NCI-H526 (cell line): ENCODE results near the gene PNPLA7.
"Not testable (repeated sequence)": the region's sequence is repeated elsewhere in the genome, so short reads cannot be mapped to it uniquely, and the experiment has no call there.

ENCODE experiments used
- DNase-seq, 2 experiments: peaks; one replicate each; lab custom pipeline; 2025; lab: John Stamatoyannopoulos, UW

PNPLA7 gene

DNA sequence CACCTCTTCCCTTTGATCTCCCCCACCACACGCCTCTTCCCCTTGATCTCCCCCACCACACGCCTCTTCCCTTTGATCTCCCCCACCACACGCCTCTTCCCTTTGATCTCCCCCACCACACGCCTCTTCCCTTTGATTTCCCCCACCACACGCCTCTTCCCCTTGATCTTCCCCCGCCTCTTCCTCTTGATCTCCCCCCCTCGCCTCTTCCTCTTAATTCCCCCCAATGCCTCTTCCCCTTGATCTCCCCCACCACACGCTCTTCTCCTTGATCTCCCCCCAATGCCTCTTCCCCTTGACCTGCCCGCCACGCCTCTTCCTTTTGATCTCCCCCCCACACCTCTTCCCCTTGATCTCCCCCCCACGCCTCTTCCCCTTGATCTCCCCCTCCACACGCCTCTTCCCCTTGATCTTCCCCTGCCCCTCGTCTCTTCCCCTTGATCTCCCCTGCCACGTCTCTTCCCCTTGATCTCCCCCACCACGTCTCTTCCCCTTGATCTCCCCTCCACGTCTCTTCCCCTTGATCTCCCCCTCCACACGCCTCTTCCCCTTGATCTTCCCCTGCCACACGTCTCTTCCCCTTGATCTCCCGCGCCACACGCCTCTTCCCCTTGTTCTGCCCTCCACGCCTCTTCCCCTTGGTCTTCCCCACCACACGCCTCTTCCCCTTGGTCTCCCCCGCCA, 99.5 kb downstream of the PNPLA7 start:
- not testable (repeated sequence) for DNase-seq

DNA sequence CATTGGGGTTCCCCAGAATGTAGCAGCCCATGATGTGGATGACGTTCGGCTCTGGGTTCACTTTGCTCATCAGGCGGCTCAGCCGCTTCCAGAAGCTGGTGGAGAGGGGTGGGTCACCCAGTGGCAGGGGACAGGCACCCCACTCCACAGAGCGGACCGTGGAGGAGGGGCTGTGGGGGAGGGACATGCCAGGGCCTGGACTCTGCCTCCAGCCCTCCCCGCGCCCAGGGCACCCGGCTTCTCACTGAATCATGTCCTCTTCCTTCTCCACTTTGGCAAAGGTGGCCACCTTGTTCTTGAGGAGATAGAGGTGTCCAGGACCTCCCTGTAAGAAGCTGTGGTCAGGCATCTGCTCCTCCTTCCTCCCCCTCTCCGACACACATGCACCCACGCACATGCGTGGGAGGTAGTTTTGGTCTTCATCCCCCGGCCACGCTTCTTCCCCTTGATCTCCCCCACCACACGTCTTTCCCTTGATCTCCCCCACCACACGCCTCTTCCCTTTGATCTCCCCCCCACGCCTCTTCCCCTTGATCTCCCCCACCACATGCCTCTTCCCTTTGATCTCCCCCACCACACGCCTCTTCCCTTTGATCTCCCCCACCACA, 100.2 kb downstream of the PNPLA7 start:
- DNase-seq = no peak

DNA sequence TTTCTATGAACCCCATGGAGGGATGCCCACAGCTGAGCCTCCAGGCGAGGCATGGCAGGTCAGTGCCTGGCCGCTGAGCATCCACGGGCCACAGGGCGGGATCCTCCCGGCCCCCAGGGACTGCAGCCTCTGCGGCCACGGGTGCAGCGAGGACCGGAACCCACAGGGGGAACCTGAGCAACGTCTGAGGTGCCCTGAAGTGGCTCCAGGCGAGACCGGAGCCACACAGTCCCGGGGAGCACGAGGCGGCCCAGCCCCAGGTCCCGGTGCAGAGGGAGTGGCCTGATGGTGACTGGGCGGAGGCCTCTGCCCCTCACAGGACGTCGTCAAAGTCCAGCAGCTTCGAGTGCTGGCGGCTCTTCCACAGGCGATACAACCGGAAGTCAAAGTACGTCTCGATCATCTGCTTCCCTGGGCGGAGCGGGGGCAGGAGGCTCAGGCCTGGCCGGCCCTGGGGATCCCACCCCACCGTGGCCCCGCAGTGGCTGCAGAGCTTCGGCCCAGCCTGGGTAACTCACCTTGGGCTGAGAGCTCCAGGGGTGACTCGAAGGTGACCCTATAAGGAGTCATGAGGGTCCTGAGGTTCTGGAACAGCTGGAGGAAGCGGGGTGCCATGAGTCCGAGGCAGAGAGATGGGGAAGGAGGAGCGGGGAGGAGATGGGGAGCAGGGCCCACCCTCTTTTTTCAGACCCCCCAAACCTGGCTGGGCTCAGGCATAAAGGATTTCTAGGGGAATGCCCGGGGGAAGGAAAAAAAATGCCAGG, 100.9 kb downstream of the PNPLA7 start:
- no peak for DNase-seq

DNA sequence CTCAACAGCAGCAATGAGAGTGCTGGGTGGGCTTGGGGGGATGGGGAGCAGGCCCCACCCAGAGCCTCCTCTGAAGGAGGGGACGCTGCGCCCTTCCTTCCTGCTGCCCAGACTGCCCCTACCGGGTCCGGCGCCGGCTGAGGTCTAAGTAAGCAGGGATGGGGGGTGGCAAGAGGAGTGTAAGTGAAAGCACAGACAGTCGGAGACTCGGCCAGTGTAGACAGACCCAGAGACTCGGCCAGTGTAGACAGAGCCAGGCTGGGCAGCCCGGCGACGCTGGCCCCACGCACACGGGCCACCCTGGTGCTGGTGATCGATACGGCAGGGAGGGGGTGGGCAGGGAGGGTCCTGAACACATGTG, 101.6 kb downstream of the PNPLA7 start:
- no peak for DNase-seq

DNA sequence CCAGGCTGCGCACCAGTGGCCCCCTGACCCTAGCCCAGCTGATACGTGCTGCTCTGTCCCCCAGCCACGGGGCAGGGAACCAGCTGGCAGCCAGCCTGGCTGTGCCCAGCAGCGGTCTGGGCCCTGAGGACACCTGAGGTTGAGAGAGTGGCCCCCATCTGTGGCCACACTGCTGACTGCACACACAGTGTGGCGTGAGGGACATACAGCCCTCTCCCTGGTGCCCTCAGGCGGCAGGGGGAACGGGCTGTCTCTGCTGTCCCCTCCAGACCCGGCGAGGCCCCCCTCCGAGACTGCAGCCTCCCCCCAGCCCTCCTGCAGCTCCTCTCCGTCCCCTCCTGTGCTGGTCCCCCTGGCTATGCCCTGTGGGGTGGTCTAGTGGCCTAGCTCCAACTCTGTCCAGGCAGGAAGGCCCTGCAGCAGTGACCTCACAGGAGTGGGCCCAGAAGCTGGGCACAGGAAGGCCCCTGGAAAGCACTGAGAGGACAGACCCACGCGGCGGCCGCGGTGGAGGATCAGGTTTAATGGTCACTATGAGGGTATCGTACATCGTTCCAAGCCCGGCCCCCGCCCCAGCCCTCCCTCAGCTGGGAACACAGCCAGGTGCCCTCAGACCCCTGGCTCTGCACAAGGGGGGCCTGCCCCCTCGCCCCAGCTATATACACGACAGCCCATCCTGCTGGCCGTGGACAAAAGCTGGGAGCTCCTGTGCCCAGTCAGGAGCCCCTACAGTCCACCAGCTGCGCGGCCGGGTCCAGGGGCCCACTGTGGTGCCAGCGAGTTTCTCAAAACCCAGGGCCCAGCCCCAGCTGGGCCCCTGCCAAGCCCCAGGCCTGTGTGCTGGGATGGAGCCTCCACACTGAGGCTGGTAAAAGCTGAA, 102.2 kb downstream of the PNPLA7 start:
- DNase-seq = no peak

DNA sequence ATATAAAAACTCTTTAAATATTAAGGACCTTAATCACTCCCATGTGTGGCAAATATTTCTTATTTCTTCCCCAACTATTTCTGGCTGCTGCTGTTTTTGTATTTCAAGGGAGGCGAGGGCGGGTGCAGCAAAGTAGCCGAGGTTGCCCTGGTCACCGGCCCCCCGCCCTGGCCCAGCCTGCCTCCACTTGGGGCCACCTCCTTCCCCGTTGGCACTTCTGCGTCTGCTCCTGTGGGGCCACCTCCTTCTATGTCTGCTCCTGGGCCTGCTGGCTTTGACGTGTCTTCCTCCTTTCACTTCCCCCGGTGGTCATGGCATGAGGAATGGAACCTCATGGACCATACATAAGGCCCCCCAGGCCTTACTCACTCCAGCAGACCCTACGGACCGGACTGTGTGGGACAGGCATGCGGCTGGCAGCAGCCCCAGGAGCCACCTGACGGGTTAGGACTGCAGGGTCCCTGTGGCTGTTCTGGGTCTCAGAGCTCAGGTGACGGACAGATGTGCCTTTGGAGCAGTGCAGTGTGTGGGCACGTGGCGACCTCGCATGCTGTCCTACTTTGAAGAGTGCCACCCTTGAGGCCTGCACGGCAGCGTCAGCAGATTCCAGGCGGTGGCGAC, 103.2 kb downstream of the PNPLA7 start:
- no peak for DNase-seq

DNA sequence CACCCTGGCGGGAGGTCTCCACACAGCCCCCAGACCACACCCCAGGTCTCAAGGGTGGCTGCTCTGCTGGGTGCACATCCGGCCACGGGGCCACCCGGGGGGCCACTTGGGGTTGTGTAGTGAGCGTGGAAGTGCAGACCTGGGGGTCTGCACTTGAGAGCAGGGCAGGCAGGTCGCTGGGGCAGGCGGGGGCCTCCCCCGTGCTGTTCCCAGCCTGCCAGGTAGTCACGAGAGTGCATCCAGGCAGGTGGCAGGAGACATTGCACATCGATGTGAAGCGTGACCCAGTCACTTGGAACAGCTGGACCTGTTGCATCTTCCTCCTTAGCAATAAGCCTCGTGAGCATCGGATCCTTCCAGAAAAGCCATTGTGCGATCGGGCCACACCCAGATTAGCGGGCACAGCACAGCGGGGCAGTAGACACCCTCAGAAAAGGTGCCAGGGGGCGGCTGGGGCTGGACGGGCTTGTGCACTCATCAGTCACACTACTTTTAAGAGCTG, 104.2 kb downstream of the PNPLA7 start:
- DNase-seq = no peak

DNA sequence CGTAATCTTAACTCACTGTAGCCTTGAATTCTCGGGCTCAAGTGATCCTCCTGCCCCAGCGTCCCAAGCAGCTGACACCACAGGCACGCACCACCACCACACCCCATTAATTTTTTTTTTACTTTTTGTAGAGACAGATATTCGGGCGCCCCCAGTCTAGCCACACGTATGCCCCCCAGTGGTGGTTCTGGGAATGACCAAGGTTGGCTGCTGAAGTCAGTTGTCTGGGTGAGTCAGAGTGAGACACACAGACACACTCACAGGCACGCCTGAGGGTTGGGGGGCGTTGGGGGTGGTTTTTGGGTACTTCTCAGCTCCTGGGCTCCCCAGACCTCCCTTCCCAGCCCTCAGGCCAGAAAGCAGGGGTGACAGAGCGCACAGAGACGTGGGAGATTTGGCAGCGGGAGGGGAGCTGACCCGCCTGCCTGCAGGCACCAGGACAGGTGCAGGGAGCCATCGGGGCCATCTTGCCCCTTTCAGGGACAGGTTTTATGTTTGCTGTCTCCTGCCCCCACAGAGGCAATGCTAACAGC, 104.9 kb downstream of the PNPLA7 start:
- DNase-seq = peak in 1 of 2 experiments; percentile 71

DNA sequence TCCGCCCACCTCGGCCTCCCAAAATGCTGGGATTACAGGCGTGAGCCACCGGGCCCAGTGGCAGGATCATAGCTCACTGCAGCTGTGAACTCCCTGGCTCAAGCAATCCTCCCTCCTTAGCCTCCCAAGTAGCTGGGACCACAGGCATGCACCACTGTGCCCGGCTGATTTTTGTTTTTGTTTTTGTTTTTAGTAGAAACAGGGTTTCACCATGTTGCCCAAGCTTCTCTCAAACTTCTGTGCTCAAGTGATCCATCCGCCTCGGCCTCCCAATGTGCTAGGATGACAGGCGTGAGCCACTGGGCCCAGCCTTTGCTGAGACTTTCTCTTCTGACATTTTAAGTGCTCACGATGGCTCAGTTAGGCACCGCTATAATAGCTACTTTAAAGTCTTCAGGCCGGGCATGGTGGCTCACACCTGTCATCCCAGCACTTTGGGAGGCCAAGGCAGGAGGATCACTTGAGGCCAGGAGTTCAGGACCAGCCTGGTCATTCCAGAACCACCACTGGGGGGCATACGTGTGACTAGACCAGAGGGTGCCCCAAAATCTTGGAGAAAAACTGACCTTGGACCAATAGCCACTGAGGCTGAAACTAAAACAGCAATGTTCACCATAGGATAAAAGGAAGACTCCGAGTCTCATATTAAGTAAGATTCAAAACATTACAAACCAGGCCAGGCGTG, 106.0 kb downstream of the PNPLA7 start:
- DNase-seq = no peak

DNA sequence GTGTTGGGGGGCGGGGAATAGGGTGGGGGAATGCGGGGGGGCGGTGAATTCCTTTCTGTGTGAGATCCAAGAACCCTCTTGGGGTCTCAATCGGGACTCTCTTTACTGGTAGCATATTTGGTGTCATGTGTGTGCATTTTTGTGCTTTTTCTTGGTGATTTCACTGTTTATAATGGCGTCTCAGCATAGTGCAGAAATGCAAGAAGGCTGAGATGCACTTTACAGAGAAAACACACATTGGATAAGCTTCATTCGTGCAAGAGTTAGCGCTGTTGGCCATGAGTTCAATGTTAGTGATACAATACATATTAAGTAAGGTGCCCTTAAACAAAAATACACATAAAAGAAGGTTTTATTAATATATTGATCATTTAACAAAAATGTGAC, 108.3 kb downstream of the PNPLA7 start:
- DNase-seq = no peak

DNA sequence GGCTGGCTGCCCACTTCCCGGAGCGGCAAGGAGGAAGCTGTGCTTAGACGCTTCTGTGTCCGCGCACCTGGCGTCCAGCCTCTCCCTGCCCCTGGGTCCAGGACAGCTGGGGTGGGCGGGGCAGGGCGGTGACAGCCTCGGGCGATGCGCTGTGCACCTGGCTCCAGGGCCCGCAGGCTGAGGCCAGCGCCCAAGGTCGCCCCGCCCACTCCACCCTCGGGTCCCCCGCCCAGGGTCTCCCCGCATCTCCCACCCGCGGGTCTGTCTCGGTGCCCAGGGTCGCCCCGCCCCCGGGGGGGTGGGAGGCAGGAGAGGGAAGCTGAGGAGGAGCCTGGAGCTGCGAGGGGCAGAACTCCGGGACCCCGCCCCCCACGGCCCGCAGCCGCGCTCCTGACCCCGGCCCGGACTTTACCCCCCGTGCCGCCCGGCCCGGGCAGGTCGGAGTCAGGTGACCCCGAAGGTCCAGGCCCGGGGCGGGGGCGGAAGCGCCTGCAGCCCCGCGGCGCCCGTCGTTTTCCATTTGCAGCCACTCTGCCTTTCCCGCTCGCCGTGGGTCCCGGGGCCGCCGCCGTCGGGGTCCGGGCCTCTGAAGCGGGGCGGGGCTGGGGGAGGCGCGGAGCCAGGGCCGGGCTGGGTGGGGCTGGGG, 108.8 kb downstream of the PNPLA7 start, which contains the start of gene ENTPD8:
Gene ENTPD8 (minus strand): TSS at position 69 of the 646 bp plus-strand sequence. CDS start 3,072 bp downstream, outside the sequence.
- peak in 1 of 2 experiments; percentile 76 for DNase-seq

DNA sequence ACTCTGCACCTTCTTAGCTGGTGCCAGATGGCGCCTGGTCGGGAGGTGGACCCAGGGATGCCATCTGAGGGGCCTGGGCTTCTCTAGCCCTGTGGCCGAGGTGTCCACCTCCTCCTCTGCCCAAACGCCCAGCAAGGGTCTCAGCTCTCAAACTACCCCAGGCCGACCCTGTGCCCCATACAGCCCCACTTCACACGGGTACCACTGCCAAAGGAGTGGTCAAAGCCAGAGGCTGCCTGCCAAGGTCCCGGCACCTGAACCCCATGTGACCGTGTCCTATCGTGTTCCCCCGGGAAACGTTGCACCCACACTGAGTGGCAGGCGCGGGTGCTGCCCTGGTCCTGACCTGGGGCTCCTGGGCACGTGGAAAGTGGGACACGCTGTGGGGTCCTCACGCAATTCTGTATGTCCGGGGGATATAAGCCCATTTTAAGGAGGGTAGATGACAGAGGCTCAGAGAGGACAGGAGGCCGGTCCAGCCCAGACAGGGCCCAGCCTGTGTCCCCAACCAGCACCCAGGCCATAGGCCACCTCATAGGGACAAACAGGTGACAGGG, 111.0 kb downstream of the PNPLA7 start:
- no peak for DNase-seq

DNA sequence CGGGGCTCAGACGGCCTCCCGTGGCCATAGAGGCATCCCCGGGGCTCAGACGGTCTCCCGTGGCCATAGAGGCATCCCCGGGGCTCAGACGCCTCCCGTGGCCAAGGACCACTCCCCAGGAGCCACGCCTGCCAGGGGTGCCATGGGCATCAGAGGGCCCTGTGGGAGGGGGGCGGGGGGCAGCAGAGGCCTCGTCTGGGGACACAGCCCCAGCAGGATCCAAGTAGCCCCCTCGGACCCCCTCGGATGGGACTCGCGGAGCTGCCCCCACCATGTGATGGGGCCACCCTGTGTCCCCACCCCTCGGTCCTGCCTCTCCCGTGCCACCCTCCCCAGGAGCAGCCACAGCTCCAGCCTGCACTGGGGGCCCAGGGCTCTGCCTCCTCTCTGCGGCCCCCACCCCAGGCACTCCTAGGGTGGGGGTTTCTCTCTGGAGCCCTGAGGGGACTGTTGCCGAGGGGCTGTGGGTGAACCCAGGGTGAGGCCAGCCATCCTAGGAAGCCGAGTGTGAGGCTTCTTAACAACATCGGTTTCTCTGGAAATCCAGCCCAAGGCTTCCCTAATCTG, 111.5 kb downstream of the PNPLA7 start:
- DNase-seq = no peak

DNA sequence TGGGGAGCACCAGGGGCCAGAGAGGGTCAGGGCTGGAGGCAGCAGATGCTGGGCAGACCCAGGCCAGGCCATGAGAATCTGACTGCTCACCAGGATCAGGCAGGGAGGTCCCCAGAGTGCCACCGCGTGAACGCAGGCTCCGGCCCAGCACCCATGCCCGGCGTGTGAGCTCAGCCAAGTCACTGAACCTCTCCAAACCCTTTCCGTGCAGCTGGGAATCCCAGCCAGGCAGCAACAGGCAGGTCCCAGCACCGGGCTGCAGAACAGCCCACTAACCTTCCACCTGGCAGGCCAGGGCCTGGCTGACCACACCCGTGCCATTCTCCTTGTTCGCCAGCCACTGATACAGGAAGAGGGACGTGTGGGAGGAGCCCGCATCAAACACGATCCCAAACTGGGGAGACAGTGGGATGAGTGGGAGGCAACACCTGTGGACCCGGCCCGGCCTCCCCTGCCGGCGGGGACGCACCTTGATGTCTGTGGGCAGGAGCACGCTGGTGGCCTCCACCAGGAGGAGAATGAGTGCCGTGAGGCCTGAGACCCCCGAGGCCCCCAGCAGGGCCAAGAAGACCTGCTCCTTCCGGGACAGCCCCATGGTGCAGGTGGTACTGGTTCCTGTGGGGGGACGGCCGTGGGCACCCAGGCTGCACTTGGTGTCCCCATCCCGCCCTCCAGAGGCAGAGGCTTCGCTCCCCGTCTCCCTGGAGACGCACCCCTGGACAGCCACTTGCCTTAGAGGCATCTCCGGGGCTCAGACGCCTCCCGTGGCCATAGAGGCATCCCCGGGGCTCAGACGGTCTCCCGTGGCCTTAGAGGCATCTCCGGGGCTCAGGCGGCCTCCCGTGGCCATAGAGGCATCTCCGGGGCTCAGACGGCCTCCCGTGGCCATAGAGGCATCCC, 112.3 kb downstream of the PNPLA7 start:
- DNase-seq = peak in 1 of 2 experiments; percentile 23

DNA sequence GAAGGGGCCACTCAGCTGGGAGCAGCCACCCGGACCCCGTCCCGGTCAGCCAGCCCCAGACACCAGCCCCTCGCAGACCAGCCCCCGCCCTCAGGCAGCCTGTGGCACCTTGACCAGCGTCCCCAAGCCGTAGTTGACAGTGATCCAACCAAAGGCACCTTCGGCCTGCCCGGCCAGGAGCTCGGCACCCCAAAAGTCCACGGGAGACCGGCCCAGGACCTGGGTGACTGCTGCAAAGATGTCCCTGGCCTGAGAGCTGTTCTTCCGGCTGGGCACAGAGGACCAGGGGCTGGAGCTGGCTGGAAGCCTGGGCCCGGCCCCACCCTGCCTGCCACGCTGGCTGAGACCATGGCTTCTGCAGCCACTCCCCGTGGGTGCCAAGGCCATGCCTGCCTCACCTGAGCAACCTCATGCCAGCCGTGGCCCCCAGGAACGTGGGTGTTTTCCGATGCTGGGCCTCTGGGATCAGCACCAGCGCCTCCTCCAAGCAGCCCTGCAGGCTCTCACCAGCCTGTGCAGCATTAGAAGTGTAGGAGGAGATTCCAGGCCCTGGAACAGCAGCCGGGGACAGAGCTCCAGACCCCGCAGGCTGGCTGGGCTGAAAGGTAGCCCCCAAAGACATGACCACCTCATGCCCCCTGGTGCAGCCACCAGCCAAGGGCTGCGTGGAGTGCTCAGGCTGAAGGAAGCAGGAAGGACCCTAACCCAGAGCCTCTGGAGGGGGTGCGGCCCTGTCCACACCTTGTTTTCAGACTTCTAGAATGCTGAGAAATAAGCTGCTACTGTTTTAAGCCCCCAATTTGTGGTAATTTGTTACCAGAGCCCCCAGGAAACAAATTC, 113.2 kb downstream of the PNPLA7 start:
- no peak for DNase-seq

DNA sequence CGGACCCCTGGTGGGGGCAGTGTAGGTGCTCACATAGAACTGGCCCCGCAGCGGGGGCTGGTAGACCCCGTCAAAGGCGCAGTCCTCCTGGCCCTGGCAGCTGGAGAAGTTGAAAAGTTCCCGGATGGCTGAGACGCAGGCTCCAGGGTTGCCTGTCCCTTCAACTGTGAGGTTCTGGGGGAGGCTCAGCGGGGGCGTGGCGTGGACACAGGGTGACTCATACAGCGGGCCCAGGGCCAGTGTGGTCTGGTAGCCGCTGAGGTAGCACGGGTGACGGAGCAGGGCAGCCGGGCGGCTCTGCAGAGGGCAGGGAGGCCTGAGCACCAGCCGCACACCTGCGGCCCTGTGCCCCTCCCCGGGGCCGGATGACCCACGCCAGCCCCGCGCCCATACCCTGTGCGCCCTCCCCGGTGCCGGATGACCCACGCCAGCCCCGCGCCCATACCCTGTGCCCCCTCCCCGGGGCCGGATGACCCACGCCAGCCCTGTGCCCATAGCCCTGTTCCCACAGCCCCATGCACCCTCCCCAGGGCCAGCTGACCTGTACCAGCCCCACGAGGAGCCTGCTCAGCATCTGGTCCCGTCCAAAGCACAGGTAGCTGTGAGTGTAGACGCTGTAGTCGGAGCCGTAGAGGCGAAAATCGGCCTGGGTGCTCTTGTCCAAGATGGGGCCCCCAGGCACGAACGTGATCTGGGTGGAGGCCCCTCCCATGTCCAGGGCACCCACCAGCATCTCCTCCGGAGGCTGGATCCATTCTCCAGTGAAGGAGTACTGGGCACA, 114.0 kb downstream of the PNPLA7 start:
- DNase-seq = no peak
